Hepatic stellate cell (primary cell): Measurements from ENCODE around the gene SIRPA.

Experiments
- DNase-seq: peaks from one replicate; pipeline ENCODE4 v3.0.0; 2011; ENCODE audit warnings: low spot score

SIRPA gene

GRCh38 chr20:1951436-1952115, 56.4 kb downstream of the SIRPA start:
- DNase-seq = no peak

DNA sequence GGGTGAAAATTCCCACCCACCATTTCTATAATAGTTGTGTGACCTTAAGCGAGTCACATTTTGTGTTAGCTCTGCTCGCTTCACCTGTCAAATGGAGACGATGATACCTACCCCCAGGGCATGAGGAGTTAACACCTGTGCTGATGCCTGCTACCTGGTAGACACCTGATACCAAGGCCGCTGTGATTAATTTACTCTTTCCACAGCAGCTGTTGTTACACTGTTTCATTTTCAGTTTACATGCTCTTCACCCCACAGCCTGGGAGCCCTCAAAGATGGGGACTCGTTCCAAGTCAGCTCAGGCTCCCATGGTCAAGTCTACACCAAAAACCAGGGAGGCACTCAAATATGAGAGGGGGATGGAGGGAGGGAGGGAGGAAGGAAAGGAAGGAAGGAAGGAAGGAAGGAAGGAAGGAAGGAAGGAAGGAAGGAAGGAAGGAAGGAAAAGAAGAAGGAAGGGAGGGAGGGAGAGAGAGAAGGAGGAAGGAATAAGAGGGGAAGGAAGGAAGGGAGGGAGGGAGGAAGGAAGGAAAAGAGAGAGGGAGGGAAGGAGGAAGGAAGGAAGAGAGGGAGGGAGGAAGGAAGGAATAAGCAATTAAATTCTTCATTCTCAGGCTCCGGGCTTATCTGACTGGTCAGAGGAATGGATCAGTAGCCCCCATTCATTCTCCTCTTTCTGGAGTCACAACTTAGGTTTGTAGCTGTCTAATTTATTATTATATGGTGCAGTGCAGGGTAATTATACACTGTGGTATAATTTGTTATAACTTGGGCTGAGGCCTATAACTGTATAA, 57.7 kb downstream of the SIRPA start:
- DNase-seq = no peak

DNA sequence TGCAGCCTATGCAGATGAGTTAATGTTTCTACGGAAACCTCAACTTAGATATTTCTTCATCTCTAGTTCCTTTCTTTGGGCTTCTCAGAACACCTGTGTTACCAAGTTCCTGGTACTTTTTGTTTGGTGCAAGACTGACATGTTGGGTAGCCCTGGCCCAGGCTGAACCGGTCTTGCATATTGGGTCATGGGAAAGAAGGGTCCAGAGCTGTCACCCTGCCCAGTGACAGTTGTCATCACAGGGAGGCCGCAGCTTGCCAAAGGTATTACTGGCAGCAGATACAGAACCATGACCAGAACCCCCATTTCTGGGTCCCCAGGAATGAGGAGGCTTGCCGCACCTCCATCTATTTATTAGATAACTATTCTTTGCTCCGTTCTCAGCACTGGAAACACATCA, 58.4 kb downstream of the SIRPA start:
- no peak for DNase-seq

GRCh38 chr20:1955217-1955616, 60.0 kb downstream of the SIRPA start:
- no peak for DNase-seq

DNA sequence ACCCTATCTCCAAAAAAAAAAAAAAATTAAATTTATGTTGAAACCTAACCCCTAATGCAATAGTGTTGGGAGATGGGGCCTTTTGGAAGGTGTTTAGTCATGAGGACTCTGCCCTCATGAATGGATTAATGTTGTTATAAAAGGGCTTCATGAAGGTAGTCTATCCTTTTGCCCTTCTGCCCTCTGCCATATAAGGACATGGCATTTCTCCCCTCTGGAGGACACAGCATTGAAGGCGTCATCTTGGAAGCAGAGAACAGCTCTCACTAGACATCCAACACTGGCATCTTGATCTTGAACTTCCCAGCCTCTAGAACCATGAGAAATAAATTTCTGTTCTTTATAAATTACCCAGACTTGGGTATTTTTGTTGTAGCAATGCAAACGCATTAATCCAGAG, 63.2 kb downstream of the SIRPA start:
- no peak for DNase-seq

DNA sequence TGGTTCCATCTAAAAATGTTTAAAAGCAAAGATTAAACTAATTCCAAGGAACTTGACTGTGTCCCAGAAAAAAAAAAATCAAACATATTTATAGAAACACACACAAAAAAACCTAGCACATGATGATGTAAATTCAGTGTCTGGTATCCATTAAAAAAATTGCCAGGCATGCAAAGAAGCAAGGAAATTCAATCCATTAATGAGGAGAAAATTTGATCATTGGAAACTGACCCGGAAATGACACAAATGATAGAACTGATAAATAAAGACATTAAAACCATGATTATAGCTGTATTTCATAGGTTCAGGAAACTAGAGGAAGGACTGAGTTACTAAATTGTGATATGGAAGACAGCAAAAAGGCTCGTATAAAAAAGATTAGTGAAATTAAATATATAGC, 63.9 kb downstream of the SIRPA start:
- no peak for DNase-seq

- DNase-seq = no peak
Measured at GRCh38 chr20:1961374-1961773, 66.2 kb downstream of the SIRPA start.

GRCh38 chr20:1964061-1964460, 68.9 kb downstream of the SIRPA start:
- DNase-seq = no peak

DNA sequence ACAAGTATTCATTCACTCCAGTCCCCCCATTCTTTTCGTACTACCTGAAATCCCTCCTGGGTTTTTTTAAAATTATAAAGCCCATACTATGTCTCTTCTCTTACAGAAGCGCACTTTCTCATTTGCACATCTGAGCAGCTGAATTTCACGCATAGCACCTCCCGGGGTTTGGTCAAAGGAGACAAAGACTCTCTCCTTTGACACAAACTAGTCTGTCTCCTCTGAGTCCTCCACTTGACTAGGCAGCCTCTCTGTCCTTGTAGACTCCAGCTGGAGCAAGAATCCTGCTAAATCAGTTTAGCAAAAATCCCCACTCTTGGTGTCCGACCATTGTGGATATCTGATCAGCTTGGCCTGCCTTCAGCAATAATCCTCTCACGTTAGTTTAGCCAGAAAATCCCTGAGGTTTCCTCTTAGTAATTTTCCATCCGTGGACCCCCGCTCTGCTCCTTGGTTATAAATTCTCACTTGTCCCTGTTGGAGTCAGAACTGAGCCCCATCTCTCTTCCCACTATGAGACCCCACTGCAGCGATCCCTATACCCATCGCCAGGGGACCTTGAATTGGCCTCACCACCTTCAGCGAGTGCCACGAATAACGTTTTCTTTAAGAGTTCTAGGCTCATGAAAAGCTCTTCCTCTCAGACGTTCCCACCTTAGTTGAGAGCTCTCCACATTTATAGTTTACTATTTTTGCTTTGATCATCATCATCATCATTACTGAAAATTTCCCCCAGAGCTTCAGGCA, 69.6 kb downstream of the SIRPA start:
- no peak for DNase-seq

DNA sequence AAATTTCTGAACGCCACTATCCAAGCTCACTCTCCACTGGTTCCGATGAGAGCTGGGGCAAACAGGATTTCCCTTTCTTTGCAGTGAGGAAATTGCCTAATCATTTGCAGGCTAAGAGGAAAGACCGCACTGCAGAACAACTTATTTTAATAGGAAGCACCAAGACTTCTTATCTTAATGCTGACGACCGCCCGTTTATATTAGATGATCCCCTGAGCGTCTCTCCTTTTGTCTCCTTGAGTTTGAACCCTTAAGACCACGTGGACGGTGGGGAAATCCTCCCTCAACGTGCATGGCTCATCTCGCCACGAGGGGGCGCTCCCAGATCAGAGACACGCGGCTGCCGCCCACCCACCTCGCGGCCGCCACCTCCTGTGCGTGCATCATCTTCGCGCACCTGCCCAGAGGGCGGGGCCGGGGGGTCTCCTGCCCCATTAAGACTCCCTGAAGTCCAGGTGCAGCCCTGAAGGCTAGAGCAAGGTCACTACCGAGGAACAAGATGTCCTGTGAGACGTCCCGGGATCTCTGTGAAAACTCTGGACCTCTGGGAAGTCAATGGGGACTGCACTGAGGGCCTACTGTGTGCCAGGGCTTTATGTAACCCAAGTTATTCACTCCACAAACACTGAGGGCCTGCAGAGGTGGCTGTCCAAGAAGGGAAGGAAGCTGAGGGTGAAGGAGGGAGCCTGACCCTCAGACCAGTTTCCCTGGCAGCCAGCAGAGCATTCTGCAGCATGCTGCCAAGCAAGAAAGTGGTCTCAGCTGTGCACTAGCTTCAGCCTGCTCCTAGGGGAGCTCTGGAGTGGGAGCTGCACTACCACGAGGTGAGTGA, 70.5 kb downstream of the SIRPA start:
- peak; percentile 56 for DNase-seq

GRCh38 chr20:1968964-1969363, 73.8 kb downstream of the SIRPA start:
- DNase-seq = no peak

DNA sequence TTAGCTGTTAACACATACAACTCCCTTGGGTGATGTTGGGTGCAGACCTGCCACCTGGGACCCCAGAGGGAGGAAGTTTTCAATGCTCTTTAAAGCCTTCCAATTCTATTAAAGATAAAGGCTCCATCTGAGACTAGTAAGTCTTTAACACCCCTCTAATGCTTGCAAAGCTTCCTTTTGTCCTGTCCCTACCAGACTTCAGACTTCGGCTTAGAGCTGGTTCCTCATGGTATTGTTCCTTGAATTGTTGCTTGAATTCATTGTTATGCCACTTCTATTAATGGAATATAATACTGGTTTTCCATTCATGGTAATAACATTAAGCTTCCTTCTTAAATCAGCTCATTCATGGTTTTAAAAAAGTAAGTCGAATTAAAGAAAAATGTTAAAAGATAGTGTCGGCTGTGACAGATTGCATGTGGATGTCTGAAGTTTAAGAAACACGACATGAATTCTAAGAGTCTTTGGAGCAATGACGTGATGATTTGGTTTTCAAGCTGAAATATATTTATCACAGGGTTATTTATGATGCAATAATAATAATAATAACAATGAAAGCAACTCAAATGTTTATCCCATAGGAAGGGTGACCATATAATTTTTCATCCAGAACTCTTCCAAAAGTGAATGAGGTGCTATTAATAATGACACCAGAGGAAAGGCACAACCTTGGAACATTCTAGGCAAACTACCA, 76.8 kb downstream of the SIRPA start:
- no peak for DNase-seq

DNA sequence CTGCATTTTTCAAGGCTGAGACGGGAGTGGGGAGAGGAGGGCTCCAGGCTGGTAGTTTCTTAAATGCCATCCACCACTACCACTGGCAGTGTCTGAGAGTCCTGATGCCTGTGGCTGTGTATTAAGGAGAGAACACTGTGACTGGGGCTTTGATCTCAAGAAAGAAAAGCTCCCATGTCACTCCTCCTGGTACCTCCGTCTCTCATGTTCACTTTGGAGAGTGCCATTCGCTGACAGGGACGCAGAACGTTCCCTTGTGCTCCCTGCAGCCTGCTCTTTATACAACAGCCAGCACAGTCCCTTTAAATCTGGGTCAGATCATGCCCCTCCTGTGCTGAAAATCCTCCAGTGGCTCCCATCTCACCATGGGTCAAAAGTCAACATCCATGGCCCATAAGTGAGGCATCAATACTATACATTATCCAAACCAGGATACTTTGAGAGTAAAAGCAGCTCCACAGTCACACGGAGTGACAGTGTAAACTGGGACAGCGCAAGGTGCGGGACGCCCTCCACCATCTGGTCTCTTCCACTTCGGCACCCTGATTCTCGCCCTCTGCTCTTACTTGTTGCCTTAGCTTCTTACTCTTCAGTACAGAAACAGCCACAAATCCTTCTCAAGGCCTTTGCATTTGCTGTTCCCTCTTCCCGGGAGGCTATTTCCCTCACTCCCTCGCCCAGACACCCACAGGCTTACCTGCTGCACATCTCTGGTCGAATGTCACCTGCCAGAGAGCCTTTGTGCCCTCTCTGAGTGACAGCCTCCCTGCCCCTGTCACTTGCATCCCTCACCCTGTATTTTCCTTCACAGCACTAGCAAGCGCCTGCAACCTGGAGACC, 78.6 kb downstream of the SIRPA start:
- DNase-seq = no peak

DNA sequence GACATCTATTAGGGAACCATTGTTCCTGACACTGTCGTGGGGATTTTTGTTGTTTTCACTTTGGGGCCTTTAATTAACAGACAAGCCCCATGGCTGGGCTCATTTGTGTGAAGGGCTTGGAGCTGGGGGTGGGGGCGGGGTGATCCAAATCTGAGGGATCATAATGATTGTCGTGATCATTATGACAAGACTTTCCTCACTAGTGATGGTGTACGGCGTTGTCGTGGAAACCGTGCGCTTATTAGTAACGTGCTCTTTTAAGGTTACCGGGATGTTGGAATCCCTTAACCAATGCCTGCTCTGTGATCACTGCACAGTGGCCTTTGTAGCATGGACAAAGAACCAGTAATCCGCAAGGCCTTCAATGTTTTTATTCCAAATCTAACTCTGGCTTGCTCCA, 80.1 kb downstream of the SIRPA start:
- DNase-seq = no peak

- no peak for DNase-seq
Measured at GRCh38 chr20:1979106-1979778, 84.0 kb downstream of the SIRPA start.

DNA sequence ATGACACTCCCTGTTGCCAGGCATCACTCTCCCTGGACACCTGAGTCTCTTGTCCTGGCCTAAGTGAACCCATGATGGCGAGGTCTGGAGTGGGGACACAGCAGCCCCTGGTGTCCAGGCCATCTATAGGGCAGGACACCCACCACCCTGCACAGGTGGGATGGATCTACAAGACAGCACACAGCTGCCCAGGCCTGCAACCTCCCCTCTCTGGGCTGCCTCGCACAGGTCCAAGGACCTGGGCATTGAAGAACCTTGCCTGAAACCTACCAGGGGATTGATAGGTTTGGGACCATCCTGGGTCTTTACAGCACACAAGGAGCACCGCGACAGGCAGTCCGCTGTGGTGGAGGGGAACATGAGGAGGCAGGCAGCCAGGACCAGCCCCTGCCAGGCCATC, 87.5 kb downstream of the SIRPA start:
- no peak for DNase-seq

- DNase-seq = no peak
Measured at GRCh38 chr20:1983301-1983700, 88.1 kb downstream of the SIRPA start.

DNA sequence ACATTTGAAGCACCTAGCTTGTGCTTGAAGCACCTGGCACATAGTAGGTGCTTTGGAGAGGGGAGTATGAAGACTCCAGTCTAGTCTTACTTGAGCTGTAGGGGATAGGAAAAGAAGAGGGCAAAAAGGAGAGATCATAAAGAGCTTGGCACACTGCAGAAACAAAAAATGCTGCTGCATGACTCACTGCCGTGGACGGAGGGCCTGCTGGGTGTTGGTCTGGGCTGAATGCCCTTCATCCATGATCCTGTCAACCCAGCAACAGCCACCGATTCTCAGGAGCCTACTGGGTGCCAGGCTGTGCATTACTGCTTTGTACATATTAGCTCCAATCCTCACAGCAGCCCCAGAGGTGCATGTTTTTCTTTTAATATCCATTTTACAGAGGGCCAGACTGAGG, 92.6 kb downstream of the SIRPA start:
- DNase-seq = no peak
